GM11168 (cell line): Measurements from ENCODE around the gene C12orf43.

Source experiments
- in situ Hi-C: fragments of 300-500 bp; cut with MboI; formaldehyde crosslinking; loops from one replicate; pipeline ENCODE4 v1.12.0; 2022; ENCODE audit warnings: low sequenced_read_pairs; ENCODE audit not compliant: unreplicated experiment

C12orf43 gene

DNA sequence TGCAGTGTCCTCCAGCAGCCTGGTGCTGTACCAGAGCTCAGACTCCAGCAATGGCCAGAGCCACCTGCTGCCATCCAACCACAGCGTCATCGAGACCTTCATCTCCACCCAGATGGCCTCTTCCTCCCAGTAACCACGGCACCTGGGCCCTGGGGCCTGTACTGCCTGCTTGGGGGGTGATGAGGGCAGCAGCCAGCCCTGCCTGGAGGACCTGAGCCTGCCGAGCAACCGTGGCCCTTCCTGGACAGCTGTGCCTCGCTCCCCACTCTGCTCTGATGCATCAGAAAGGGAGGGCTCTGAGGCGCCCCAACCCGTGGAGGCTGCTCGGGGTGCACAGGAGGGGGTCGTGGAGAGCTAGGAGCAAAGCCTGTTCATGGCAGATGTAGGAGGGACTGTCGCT, 15.2 kb downstream of the C12orf43 start:
- in situ Hi-C loops: no loop called here

DNA sequence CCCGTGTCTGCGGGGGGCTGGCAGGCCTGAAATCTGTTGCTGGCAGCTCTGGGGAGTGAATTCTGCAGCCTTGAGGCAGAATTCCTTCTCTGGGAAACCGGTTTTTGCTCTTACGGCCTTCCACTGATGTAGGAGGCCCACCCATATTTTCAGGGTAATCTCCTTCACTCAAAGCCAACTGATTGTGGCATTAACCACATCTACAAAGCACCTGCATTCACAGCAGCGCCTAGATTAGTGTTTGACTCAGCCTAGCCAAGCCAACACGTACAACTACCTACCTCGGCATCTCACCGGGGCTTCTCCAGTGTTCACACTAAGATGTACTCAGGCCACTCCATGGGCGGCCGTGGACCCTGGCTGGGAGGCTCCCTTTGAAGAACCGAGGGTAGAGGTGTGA, 15.8 kb downstream of the C12orf43 start:
- in situ Hi-C loops: no loop called here

DNA sequence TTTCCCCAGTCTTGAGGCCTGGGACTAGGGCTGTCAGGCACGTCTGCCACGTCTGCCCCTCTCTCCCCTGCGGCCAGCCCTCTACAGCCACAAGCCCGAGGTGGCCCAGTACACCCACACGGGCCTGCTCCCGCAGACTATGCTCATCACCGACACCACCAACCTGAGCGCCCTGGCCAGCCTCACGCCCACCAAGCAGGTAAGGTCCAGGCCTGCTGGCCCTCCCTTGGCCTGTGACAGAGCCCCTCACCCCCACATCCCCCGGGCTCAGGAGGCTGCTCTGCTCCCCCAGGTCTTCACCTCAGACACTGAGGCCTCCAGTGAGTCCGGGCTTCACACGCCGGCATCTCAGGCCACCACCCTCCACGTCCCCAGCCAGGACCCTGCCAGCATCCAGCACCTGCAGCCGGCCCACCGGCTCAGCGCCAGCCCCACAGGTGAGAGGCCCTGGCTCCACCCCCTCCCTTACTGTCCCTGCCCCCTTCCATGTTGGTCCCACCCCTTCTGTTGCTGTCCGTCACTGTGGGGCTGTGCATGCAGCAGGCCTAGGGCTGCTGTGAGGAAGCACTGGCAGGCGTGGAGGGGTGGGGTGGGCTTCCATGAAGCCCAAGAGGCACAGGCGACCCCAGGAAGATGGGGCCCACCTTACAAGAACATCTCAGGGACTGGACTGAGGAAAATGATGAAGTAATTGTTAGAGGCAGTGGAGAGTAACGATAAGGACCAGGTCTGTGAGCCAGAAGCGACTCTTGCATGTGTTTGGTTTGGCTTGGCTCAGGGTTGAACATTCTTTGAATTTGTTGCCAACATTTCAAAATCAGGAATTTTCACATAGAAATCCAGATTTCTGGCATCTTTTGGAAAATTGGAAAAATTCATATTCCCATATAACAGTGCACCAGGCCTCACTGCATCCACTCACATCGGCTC, 16.8 kb downstream of the C12orf43 start:
- in situ Hi-C loops: no loop called here

DNA sequence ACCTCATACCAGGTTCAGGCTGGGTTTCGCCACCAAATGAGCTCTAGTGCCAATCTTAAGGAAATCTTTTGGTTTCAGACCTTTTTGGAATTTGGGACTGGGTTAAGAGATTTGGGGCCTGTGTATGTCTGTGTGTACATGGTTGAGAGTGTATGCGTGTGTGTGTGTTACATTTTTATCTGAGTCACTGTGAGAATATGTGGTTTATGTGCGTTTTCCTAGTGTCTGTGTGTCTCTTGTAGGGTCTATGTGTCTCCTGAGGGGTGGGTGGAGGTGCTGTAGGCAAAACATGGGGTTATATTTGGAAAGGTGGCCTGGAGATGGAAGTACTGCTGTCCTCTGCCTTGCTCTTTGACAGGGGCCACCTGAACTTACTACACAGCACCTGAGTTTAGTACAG, 17.9 kb downstream of the C12orf43 start:
- in situ Hi-C loops: no loop called here

DNA sequence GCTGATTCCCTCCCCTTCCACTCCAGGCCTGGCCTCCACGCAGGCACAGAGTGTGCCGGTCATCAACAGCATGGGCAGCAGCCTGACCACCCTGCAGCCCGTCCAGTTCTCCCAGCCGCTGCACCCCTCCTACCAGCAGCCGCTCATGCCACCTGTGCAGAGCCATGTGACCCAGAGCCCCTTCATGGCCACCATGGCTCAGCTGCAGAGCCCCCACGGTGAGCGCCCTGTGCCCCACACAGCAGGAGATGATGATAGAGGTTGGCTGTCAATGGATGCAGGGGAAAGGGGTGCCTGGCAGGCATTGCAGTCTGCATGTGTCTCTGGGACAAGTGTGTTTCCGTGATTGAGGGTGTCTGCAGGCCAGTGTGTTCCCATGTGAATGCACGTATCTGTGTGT, 18.8 kb downstream of the C12orf43 start:
- in situ Hi-C loops: no loop called here

DNA sequence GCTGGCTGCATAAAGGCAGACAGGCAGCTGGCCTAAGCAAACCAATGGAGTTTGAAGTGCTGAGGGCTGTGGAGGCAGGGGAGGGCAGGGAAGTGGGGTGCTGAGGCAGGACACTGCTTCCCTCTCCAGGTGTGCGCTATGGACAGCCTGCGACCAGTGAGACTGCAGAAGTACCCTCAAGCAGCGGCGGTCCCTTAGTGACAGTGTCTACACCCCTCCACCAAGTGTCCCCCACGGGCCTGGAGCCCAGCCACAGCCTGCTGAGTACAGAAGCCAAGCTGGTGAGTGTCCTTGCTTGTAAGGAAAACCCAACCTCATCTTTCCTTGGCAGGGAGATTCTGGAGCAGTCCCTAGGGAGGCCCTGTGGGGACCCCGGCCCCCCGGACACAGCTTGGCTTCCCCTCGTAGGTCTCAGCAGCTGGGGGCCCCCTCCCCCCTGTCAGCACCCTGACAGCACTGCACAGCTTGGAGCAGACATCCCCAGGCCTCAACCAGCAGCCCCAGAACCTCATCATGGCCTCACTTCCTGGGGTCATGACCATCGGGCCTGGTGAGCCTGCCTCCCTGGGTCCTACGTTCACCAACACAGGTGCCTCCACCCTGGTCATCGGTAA, 20.0 kb downstream of the C12orf43 start:
- in situ Hi-C loops: no loop called here

DNA sequence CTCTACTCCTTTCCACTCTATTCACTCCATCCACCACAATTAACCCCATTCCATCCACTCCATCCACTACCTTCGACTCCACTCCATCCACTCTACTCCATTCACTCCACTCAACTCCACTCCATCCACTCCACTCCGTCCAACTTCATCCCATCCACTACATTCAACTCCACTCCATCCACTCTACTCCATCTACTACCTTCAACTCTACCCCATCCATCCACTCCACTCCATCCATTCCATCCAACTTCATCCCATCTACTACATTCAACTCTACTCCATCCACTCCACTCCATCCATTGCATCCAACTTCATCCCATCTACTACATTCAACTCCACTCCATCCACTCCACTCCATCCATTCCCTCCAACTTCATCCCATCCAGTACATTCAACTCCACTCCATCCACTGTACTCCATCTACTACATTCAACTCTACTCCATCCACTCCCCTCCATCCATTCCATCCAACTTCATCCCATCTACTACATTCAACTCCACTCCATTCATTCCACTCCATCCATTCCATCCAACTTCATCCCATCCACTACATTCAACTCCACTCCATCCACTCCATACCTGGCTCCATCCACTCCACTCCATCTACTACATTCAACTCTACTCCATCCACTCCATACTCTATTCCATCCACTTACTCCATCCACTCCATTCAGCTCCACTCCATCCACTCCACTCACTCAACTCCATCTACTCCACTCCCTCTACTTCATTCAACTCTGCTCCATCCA, 21.5 kb downstream of the C12orf43 start:
- in situ Hi-C loops: no loop called here

DNA sequence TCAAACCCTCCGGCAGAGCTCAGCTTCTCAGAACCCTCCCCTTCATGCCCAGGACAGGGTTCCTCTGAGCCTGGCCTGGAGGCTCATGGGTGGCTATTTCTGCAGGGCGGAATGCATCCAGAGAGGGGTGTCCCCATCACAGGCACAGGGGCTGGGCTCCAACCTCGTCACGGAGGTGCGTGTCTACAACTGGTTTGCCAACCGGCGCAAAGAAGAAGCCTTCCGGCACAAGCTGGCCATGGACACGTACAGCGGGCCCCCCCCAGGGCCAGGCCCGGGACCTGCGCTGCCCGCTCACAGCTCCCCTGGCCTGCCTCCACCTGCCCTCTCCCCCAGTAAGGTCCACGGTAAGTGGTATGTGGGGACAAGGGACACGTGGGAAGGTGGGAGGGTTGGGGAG, 22.2 kb downstream of the C12orf43 start:
- in situ Hi-C loops: no loop called here

DNA sequence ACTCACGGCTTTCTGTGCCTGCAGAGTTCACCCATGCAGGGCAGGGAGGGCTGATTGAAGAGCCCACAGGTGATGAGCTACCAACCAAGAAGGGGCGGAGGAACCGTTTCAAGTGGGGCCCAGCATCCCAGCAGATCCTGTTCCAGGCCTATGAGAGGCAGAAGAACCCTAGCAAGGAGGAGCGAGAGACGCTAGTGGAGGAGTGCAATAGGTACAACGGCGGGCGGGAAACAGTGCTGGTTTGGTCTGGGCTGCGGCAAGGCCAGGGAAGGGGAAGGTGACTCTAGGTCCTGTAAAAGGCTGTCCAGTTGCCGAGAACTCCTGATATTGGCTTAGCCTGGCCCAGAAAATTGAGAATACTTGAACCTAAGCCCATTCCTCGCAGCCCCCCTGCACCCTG, 22.8 kb downstream of the C12orf43 start:
- in situ Hi-C loops: no loop called here

DNA sequence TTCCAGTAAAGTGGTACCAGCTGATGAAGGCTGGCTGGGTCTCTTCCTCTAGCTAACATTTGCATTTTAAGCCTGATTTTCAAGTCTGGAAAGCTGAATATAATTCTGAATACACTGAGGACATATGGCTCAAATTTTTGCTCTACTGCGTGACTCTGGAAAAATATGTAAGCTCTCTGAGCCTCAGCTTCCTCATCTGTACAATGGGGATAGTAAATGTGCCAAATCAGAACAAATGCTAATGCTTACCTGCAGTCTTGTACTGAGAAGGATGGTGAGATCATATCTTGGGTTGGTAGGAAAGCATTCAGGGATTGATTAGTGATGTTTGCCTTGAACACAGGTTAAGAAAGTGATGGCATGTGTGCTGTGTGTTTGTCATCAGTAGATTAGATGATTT, 23.3 kb downstream of the C12orf43 start:
- in situ Hi-C loops: no loop called here

DNA sequence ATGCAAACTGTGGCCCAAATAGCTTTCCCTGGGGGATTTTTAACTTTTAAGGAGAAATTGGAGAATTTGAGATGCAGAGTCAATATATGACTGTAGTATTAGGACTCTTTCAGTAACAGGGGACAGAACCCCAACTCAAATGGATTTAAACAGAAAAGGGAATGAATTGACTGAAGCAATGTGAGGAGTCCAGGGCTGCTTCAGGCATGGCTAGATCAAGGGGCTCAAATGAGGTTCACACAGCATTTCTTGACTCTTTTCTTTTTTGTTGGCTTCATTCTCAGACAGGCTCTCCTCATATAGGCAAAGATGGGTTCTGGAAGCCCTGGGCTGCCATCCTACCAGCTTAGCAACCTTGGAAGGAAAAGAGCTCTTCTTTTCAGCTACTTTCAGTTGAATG, 24.3 kb downstream of the C12orf43 start:
- in situ Hi-C loops: no loop called here

DNA sequence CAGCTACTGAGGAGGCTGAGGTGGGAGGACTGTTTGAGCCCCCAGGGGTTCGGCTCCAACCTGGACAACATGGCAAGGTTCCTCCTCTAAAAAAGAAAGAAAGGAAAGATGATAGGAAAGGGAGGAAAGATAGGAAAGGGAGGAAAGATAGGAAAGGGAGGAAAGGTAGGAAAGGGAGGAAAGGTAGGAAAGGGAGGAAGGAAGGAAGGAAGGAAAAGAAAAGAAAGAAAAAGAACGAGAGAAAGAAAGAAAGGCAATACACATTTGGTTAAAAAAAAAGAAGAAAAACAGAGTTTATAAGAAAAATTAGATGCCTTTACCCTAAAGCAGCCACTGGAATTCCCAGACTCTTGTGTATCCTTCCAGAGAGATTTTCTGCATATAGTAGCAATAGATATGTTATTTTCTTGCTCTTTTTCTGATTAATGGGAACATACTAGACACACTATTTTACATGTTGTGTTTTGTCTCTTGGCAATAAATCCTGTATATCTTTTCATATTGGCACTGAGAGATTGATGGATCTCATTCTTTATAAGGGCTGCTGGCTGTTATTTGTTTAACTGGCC, 25.7 kb downstream of the C12orf43 start:
- in situ Hi-C loops: no loop called here

DNA sequence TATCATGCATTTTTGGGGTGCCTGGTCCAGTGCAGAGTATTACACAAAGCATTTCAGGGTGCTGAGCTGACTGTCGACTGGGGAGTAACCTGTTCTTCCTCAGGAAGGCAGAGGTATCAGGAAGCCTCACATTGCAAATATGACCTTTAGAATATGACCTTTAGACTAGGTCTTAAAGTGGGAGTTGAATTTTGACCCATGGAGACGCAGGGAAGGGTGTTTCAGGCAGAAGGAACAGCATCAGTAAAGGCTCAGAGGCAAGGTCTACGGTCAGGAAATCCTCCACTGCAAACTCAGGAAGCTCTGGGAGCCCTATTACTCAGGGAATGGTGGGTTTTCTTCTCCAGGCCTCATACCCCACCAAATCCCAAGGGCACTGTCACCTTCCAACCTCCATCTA, 26.6 kb downstream of the C12orf43 start:
- in situ Hi-C loops: no loop called here

DNA sequence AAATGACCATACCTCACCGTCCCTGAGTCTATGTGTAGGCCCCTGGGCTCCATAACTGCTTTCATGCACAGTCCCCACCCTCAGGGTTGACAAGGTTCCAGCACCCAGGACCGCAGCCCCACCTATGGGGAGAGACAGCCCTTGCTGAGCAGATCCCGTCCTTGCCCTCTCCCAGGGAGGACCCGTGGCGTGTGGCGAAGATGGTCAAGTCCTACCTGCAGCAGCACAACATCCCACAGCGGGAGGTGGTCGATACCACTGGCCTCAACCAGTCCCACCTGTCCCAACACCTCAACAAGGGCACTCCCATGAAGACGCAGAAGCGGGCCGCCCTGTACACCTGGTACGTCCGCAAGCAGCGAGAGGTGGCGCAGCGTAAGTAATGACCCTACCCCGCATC, 27.6 kb downstream of the C12orf43 start:
- in situ Hi-C loops: no loop called here

DNA sequence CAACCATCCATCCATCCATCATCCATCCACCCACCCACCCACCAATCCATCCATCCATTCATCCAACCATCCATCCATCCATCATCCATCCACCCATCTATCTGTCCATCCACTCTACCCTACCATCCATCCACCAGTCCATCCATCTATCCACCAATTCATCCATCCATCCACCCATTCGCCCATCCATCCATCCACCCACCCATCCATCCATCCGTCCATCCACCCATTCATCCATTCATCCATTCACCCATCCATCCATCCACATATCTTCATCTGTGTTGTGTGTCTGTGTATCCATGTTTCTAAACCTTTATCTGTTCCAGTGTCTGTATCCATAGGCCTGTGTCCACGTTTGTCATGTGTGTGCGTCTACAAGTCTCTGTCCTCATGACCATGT, 28.1 kb downstream of the C12orf43 start:
- in situ Hi-C loops: no loop called here

DNA sequence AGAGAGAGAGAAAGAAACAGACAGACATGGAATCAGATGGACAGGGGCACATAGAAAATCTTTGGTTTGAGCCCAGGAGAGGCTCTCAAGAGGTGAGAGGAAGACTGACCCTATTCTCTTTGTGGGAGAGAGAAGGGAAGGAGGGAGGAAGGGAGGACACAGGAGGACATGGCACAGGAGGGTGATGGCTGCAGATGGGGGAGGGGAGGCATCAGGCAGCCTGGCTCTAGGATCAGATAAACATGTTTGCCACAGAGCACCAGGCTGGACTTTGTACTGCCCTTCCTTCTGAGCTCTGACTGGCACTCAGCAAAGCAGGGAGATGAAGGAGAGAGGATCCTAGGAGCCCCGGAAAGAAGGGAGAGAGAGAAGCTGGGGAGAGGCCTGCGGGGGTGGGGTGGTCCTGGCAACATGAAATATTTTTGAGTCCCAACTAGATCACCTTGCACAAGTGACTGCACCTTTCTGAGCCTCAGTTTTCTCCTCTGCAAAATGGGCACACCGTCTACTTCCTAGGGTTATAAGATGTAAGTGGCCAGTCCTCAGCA, 31.9 kb downstream of the C12orf43 start:
- in situ Hi-C loops: no loop called here

DNA sequence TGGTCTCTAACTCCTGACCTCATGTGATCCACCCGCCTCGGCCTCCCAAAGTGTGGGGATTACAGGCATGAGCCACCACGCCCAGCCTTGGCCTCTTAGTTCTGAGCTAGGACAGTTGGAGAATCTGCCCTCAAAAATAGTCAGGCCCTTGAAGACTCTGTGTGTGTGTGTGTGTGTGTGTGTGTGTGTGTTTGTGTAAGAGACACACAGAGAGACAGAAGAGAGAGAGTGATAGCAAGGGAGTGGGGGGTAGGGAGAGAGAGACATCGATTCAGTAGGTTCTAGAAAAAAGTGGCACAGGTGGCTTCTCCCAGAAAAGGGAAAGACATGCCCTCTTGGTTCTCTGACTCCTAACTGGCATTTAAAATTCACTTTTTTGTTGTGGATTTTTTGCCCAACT, 32.5 kb downstream of the C12orf43 start:
- in situ Hi-C loops: no loop called here

DNA sequence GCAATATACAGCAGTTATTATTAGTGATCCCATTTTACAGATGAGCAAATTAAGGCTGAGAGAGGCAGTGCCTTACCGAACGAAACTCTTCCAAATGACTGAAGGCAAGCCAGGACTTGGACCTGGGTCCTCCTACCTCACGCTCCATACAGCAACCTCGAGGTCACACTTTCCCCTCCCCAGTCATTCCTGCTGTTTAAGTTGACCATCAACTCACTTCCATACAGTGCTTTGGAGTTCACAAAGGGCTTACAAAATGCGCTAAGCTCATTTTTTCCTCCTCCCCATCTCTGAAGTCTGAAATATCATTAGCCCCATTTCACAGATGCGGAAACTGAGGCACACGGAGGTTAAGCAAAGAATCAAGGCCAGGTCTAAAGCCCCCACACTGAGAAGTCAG, 33.6 kb downstream of the C12orf43 start:
- in situ Hi-C loops: no loop called here

DNA sequence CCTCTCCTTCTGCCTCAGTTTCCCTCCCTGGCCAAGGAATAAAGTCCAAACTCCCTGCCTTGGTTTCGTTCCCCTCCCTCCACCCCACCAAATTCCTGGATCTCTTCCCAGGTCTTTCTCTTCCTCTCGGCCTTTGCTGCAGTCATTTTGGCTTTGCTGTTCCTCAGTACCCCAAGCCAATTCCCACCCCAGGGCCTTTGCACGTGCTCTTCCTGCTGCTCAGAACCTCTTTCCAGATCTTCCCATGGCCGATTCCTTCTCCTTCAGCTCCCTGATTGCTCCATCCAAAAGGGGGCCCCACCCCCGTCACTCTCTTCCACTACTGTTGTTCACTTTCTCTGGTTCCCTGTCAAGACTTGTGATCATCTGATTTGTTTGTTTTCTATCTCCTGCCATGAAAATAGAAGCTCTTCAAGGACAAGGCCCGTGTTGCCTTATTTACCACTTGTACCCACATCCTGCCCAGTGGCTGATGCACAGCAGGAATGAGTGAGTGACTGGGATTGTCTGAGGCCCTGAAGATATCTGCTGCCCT, 34.8 kb downstream of the C12orf43 start:
- in situ Hi-C loops: no loop called here

DNA sequence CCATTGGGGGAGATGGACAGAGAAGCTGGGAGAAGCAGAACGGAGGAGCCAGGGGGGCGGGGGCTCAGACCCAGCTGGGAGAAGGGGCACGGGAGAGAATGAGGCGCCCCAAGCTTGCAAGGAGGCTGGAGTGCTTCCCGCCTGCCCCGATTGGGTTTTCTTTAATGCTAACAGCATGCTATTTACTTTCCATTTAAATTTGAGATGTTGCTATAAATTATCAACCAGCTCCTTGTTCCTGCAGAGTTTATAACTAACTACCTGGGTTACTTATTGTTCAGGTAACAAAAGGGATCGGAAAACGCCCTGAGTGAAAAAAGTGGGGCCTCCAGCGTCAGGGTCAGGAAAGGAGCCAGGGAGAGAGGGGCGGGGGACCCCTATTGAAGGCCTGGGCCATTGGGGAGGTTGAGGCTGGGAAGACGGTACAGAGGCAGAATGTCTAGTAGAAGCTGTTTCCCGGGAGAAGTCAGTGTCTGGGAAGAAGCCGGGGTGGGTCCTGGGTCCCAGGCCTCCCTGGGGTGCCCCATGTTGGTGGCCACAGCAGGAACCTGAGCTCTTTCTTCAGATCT, 35.4 kb downstream of the C12orf43 start:
- in situ Hi-C loops: no loop called here
